Mucosa of gallbladder (tissue), 1 donor: ENCODE results near the gene RAB3GAP1. TPM values are rescaled to one million over a fixed set of nuclear protein-coding genes. Genes with fewer than 3 reads are reported as not detected.

Experiments used
- DNase-seq: peaks from one replicate; pipeline ENCODE4 v3.0.0-alpha.2; 2020; ENCODE audit warnings: low spot score
- total RNA-seq: library from RNA; stranded (reverse); gene quantifications from one replicate; pipeline ENCODE4 v1.2.1, GENCODE V29; 2021
- donor health status: DM: no; HTN: no; CAD: no.

RAB3GAP1 gene
- total RNA-seq, 1 donor from 2014 or later: 45.6 TPM

GRCh38 chr2:135163901-135164300 is 111.8 kb downstream of the RAB3GAP1 start:
- no peak for DNase-seq

GRCh38 chr2:135164431-135164830 is 112.3 kb downstream of the RAB3GAP1 start:
- DNase-seq: no peak

- DNase-seq: no peak
Observed at GRCh38 chr2:135167273-135167672, 115.2 kb downstream of the RAB3GAP1 start.

GRCh38 chr2:135168204-135168856 is 116.2 kb downstream of the RAB3GAP1 start:
- DNase-seq: peak; percentile 45

- no peak for DNase-seq
Observed at GRCh38 chr2:135169900-135170753, 118.0 kb downstream of the RAB3GAP1 start.

- DNase-seq: no peak
Observed at GRCh38 chr2:135174049-135174809, 122.1 kb downstream of the RAB3GAP1 start.

GRCh38 chr2:135174810-135175093 is 122.7 kb downstream of the RAB3GAP1 start:
- no peak for DNase-seq

GRCh38 chr2:135175177-135175576 is 123.1 kb downstream of the RAB3GAP1 start:
- DNase-seq: no peak

- DNase-seq: no peak
Observed at GRCh38 chr2:135179689-135180088, 127.6 kb downstream of the RAB3GAP1 start.

GRCh38 chr2:135182190-135182589 is 130.1 kb downstream of the RAB3GAP1 start:
- no peak for DNase-seq

GRCh38 chr2:135182601-135183000 is 130.5 kb downstream of the RAB3GAP1 start:
- no peak for DNase-seq

- no peak for DNase-seq
Observed at GRCh38 chr2:135183822-135184221, 131.7 kb downstream of the RAB3GAP1 start.

- no peak for DNase-seq
Observed at GRCh38 chr2:135186054-135186453, 134.0 kb downstream of the RAB3GAP1 start.

GRCh38 chr2:135187270-135187669 is 135.2 kb downstream of the RAB3GAP1 start:
- DNase-seq: no peak

- DNase-seq: no peak
Observed at GRCh38 chr2:135189148-135189547, 137.1 kb downstream of the RAB3GAP1 start.

GRCh38 chr2:135190799-135191198 is 138.7 kb downstream of the RAB3GAP1 start:
- DNase-seq: no peak

- DNase-seq: no peak
Observed at GRCh38 chr2:135198481-135198880, 146.4 kb downstream of the RAB3GAP1 start.

GRCh38 chr2:135202751-135203150 is 150.7 kb downstream of the RAB3GAP1 start:
- no peak for DNase-seq

- DNase-seq: peak; percentile 43
Observed at GRCh38 chr2:135203944-135204343, 151.9 kb downstream of the RAB3GAP1 start.

GRCh38 chr2:135208016-135208415 is 155.9 kb downstream of the RAB3GAP1 start:
- DNase-seq: no peak

- no peak for DNase-seq
Observed at GRCh38 chr2:135212757-135213156, 160.7 kb downstream of the RAB3GAP1 start.

- no peak for DNase-seq
Observed at GRCh38 chr2:135218426-135218825, 166.3 kb downstream of the RAB3GAP1 start.

- no peak for DNase-seq
Observed at GRCh38 chr2:135219226-135219625, 167.1 kb downstream of the RAB3GAP1 start.
